ENCODE data around the gene CRBN.

The CRBN gene

DNA sequence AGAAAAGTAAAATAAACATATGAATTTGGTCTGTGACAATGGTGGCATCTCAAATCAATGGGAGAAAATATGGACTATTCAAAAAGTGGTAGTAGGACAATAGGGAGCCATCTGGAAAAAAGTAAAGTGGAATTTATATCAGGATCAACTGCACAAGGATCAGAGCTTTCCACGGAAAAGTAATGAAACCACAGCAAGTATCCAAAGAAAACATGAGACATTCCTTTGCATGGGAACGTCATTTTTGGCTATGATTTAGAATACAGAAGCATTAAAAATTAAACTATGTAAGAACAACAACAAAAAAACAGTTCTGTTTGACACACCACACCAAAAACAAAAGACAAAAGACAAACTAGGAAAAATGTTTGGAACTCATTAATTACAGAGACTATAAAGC is 18.7 kb downstream of the CRBN start:
- TF ChIP-seq, protein P1, sequence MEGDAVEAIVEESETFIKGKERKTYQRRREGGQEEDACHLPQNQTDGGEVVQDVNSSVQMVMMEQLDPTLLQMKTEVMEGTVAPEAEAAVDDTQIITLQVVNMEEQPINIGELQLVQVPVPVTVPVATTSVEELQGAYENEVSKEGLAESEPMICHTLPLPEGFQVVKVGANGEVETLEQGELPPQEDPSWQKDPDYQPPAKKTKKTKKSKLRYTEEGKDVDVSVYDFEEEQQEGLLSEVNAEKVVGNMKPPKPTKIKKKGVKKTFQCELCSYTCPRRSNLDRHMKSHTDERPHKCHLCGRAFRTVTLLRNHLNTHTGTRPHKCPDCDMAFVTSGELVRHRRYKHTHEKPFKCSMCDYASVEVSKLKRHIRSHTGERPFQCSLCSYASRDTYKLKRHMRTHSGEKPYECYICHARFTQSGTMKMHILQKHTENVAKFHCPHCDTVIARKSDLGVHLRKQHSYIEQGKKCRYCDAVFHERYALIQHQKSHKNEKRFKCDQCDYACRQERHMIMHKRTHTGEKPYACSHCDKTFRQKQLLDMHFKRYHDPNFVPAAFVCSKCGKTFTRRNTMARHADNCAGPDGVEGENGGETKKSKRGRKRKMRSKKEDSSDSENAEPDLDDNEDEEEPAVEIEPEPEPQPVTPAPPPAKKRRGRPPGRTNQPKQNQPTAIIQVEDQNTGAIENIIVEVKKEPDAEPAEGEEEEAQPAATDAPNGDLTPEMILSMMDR (IDR thresholded peaks at IDR 0.05; ENCODE audit: insufficient read depth, low read depth, low read length, missing control alignments) = no peak
- no peak overlapping the region for H3K4me3 ChIP-seq (ENCODE audit: low read depth, low read length)
- no peak for DNase-seq (ENCODE audit: low read depth)

DNA sequence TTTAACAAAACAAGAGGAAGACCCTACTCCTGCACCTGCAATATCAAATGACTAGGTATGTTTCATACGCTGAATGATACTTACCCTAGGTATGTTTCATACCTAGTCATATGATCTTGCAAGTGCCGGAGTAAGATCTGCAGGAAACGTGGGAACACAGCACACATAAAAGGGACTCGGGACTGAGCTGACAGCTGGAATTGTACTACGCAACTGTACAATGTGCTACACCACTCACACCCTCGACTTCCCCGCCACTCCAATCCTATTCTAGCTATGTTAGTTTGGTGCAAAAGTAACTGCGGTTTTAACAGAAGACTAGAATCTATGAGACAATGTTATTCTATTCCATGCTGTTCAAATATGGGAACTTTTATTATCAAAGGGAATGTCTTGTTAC is 22.0 kb downstream of the CRBN start:
- no peak overlapping the region for H3K4me3 ChIP-seq (ENCODE audit: low read depth, low read length)
- TF ChIP-seq, protein P1 (IDR thresholded peaks at IDR 0.05; ENCODE audit: insufficient read depth, low read depth, low read length, missing control alignments) = no peak
- DNase-seq (ENCODE audit: low read depth) = no peak

DNA sequence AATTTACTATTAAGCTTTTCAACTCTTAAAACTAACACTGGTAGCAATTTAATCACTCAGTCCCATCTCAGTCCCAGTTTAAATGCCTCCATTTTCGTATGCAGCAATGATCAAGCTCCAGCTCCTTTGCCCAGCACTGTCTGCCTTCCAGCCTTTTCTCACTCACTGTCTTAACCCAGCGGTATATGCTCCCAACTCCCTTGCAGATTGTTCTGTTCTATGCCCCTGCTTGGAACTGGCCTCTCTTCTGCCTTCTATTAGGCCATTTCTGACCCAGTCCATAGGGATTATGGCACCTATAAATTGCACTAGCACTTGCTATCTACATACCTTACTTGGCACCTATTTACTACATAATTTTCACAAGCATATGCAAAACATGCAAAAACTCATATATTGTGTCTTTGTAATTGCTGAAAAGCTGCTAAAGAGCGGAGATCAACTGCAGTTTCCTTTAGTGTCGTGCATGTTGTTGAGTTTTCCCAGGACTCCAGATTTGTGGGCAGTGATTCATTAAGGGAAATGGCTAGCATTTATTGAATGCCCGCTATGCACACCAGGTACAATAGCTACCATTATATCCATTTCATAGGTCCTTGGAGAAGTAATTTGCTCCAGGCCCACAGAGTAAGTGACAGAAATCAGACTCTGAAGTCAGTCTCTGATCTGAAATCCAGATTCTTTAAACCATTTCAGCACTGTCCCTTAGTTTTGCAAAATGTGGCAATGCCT is 24.4 kb downstream of the CRBN start:
- no peak for DNase-seq (ENCODE audit: low read depth)
- no peak overlapping the region for H3K4me3 ChIP-seq (ENCODE audit: low read depth, low read length)
- TF ChIP-seq, protein P1 (IDR thresholded peaks at IDR 0.05; ENCODE audit: insufficient read depth, low read depth, low read length, missing control alignments) = no peak

DNA sequence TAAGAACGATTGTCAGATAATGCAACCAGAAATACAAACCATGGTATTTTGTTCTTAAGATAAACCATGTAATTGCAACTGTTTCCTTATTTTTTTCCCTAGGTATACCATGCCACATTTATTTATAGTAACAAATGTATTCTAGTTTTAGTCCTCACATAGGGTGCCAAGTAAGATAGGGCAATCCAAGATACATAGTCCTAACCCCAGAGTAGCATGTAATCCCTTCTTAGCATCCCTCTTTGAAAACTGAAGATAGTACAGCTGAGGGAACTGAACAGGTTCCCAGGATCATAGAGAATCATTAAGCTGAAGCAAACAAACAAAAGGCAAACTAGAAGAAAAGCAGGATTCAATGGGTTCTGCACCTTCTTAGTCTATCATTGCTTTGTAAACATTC is 28.0 kb downstream of the CRBN start:
- no peak for DNase-seq (ENCODE audit: low read depth)
- H3K4me3 ChIP-seq (ENCODE audit: low read depth, low read length) = no peak overlapping the region
- TF ChIP-seq, protein P1 (IDR thresholded peaks at IDR 0.05; ENCODE audit: insufficient read depth, low read depth, low read length, missing control alignments) = no peak

DNA sequence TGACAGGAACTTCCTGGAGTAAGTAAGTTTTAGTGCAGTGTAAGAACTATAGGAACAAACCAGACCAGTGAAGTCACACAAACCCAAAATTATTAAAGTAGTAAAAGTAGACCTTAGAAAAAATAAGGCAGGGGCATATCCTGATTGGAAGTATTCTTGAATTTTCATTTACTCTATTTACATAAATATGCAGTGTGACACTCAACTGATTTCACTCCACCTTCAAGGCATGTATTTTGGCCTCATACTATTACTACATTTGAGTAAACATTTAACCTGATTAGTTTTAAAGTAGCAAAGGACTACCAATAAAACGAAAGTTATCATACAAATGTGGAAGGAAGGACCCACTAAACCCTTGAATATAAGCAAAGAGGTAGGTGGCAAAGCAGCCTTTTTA is 29.9 kb downstream of the CRBN start:
- H3K4me3 ChIP-seq (ENCODE audit: low read depth, low read length) = no peak overlapping the region
- TF ChIP-seq, protein P1 (IDR thresholded peaks at IDR 0.05; ENCODE audit: insufficient read depth, low read depth, low read length, missing control alignments) = no peak
- DNase-seq (ENCODE audit: low read depth) = no peak

DNA sequence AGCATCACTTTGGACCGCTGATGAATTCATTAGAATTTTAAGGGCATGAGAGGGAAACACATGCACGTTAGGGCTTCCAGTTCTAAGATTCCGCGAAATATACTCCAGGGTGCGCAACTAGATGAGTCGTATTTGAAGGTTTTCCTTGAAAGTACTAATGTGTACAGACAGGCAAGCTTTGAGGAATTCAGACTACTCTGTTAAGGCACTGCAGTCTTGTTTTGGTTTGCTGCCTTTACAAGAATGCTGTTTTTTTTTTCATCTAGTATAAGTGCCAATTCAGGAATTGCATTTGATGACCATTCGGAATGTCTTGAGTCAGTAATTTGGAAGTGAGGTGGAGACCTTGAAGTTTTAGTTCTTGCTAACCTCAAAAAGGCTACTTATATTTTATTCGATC is 33.7 kb downstream of the CRBN start:
- TF ChIP-seq, protein P1 (IDR thresholded peaks at IDR 0.05; ENCODE audit: insufficient read depth, low read depth, low read length, missing control alignments) = no peak
- DNase-seq (ENCODE audit: low read depth) = no peak
- H3K4me3 ChIP-seq (ENCODE audit: low read depth, low read length) = no peak overlapping the region

DNA sequence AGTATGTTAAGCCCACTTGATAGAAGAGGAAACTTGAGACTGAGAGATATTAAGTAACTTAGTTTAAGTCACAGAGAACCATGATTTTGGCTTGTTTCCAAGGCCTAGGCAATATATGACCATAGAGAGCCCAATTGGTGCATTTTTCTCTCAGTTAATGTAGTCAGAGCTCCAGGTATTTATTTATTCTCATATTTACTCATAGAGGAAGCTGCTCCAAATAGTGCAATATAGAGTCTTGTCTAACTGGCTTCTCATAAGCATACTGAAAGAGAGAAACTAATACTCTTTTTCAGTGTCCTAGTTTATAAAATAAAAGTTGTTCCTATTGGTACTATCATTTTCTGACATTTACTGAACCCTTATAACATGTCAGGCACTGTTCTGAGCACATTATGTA is 37.6 kb downstream of the CRBN start:
- no peak overlapping the region for H3K4me3 ChIP-seq (ENCODE audit: low read depth, low read length)
- TF ChIP-seq, protein P1 (IDR thresholded peaks at IDR 0.05; ENCODE audit: insufficient read depth, low read depth, low read length, missing control alignments) = no peak
- no peak for DNase-seq (ENCODE audit: low read depth)

Measured in GM12865 (cell line).